ENCODE data around the gene TRANK1.

DNA sequence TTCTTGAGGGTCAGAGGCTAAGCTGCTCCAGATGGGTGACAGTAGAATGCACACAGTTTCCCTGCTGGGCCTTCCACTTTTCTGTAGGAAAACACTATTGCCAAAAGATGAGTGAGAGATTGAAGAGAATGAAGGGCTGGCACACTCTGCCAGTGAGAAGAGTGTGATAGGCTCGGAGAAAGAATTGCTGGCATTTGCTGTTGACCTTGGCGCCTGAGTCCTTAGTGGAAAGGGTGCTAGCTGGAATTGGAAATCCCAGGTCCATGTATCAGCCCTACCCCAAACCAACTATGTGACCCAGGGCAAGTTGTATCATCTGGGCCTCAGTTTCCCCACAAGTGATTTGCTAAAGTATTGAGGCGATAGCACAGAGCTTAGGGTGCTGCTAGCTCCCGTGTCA is 120.4 kb downstream of the TRANK1 start:
- no peak for TF ChIP-seq EZH2 (optimal IDR thresholded peaks at IDR 0.05; ENCODE audit: low read depth, low read length)
- TF ChIP-seq, protein P1, sequence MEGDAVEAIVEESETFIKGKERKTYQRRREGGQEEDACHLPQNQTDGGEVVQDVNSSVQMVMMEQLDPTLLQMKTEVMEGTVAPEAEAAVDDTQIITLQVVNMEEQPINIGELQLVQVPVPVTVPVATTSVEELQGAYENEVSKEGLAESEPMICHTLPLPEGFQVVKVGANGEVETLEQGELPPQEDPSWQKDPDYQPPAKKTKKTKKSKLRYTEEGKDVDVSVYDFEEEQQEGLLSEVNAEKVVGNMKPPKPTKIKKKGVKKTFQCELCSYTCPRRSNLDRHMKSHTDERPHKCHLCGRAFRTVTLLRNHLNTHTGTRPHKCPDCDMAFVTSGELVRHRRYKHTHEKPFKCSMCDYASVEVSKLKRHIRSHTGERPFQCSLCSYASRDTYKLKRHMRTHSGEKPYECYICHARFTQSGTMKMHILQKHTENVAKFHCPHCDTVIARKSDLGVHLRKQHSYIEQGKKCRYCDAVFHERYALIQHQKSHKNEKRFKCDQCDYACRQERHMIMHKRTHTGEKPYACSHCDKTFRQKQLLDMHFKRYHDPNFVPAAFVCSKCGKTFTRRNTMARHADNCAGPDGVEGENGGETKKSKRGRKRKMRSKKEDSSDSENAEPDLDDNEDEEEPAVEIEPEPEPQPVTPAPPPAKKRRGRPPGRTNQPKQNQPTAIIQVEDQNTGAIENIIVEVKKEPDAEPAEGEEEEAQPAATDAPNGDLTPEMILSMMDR (IDR thresholded peaks at IDR 0.05; ENCODE audit: low read length), result no peak
- TF ChIP-seq EZH2phosphoT487 (IDR thresholded peaks at IDR 0.05; ENCODE audit: low read length), result no peak

Measured in MM.1S (cell line).